Bone marrow (tissue), 2 donors: ENCODE measurements around the gene USP6NL.
"Not testable (repeated sequence)": the region's sequence is repeated elsewhere in the genome, so short reads cannot be mapped to it uniquely, and the experiment has no call there.

Experiments
- DNase-seq, 2 donors: peaks; one replicate each; lab custom pipeline; 2025; lab: John Stamatoyannopoulos, UW

USP6NL gene

GRCh38 chr10:11444531-11445228, 166.8 kb downstream of the USP6NL start:
- no peak for DNase-seq

DNA sequence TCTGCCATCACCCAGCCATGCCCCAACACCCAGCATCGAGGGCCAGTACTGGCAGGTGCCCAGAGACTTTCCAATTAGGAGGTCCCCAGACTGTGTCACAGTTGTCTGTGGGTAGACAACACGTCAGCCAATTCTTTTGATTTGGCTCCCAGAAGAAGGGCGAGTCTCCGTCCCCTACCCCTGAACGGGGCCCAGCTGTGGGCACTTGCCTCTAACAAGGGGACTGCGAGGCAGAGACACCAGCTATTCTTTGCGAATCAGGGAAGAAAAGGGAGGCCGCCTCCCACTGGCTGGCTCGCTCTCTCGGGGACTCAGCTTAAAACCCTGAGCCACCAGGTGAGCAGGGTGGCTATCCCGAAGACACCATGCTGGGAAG, 167.3 kb downstream of the USP6NL start:
- no peak for DNase-seq

- no peak for DNase-seq
These were observed 167.8 kb downstream of the USP6NL start for GRCh38 chr10:11443468-11444154.

DNA sequence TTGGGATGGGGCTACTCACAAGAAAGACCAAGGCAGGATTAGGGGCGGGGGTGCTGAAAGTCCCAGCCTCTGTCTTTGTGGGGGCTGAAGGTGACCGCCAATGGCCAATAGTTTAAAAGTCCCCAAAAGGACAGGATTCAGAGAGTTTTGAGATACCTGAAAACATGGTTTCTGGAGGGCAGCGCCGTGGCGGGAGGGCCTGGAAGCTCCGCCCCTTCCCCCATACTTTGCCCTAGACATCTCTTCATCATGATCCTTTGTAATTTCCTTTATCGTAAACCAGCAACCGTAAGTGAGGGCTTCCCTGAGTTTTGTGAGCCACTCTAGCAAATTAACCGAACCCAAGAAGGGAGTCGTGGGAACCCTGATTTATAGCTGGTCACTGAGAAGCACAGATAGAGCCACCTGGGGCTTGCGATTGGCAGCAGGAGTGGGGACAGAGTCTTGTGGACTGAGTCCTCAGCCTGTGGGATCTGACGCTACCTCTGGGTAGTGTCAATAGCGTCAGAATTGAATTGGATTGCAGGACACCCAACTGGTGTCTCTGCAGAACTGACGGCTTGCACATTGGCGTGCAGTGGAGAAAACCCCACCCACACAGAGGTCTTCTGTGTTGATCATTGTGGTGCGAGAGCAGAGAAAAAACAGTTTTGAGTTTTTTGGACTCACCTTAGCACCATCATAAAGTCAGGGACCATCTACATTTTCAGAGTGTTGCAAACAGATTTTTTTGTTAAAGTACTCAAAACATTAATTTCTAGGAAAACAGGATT, 169.3 kb downstream of the USP6NL start:
- no peak for DNase-seq

DNA sequence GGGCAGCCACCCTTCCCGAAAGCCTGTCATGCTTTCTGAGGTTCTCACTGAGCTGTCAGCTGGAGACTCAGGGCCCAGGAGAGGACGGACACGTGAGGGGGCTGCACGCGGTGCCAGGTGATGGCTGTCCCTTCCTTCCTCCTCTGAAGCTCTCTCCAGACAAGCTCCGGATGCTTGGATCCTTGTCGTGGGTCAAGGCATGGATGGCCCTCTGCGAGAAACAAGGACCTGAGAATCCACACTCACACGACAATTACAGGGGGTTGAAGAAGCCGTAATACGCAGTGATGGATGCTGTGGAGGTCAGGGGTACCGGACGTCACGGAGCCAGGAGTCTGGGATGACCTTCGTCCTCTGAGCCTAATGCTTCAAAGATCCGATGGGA, 170.3 kb downstream of the USP6NL start:
- DNase-seq = no peak

GRCh38 chr10:11440250-11441150, 170.9 kb downstream of the USP6NL start:
- no peak for DNase-seq

DNA sequence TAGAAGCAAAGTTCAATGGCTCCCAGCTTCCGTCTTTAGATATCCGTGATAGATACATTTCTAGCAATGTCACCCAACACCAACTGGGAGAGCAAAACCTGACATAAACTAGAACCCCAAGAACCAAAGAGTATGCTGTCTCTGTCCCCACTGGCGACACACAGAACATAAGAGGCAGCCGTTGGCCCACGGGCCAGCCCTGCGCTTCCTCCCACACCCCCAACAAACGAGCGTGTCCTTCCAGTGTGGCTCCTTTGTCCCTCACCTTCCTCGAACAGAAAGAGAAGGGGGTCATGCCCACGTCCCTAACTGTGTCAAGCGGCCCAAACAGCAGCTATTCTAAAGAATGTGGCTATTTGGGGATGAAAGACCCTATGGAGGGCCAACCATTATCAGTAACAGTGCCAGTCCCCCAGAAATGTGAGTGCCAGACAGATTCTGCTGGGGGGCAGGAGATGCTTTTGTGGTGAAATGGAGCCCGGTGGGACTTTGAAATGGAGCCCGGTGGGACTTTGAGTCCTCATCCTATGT, 171.9 kb downstream of the USP6NL start:
- no peak for DNase-seq

GRCh38 chr10:11437391-11438142, 173.9 kb downstream of the USP6NL start:
- DNase-seq = no peak

- not testable (repeated sequence) for DNase-seq
These were observed 175.0 kb downstream of the USP6NL start for GRCh38 chr10:11436445-11436844.

DNA sequence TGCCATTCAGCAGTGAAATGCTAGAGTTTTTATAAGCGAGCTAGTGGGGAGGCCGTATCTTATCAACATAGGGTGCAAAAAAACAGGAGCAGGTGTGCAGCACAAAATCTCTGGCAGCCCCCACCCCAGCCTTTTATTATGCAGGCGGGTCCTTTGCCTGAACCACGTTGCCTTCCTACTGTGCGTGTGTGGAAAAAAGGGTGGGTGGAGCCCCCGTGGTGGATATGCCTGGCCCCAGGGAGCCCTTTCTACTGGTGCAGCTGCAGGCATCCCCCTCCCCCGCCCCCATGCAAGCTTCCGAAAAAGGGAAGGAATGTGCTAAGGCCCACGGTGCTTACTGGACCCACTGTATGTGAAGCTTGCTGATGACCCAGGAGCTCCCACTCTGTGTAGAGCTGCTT, 175.9 kb downstream of the USP6NL start:
- no peak for DNase-seq

DNA sequence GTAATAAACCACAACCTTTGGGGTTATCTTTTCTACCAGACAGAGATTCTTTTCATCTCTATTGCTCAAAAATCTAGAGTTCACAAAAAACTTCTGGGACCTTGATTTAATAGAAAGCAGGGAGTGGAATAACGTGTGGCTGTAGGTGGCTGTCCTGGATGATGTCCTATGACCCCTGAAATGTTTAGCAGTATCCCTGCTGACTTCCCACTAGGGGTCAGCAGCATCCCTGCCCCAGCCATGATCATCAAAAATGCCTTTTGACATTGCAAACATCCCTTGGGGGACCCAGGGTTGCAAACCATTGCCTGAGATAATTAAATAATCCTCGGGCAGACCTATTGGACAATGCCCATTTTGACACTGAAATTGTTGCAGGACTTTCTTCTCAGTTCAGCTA, 177.1 kb downstream of the USP6NL start:
- no peak for DNase-seq

DNA sequence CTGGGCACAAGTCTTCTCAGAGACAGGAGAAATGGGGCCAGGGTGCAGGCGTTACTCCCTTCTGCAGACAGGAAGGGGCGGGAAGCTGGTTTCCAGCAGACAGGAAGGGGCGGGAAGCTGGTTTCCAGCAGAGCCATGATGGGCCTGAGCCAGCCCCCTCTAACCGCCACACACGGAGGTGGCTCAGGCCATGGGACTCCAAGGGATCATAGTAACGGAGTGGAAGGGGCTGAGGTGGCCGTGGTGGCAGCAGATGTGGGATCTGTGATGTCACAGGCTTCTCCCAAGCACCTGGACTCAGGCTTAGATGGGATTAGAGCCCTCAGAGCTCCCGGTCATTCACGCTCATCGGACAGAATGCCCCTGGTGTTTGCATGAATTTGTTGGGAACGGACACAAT, 177.8 kb downstream of the USP6NL start:
- no peak for DNase-seq

GRCh38 chr10:11431216-11431555, 180.3 kb downstream of the USP6NL start:
- DNase-seq = no peak

DNA sequence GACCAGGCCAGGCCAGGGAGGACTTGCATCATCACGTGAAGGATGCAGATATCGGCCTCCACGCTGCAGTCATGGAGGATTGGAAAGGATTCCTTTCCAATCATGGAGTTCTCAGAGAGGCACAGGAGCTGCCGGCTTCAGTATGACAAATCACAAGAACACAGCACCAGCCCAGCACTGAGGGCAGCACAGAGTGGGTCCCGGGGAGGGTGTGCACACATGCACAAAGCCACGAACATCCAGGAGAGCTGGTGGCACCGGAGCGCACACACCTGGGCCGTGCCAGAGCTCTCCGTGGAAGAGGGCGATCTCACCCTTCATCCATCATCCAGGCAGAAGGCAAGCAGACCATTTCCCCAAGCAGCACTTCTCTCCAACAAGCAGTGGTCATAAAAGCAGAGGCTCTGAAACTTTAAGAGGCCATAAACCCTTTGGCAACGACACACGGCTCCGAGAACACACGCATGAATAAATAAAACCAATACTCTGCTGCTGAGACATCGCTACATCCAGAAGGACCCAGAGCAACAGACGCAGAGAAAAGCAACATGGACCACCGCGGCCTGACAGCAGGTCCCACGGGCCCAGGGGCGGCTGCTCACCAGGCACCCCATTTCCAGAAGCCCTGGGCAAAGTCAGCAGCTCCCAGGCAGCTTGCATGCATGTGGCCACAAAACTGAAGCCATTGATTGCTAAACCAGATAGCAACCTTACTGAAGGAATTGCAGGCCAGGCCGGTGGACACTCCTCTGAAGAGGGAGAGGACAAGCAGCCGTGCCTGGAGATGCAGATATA, 180.8 kb downstream of the USP6NL start:
- no peak for DNase-seq

GRCh38 chr10:11429439-11430052, 181.9 kb downstream of the USP6NL start:
- DNase-seq = no peak

DNA sequence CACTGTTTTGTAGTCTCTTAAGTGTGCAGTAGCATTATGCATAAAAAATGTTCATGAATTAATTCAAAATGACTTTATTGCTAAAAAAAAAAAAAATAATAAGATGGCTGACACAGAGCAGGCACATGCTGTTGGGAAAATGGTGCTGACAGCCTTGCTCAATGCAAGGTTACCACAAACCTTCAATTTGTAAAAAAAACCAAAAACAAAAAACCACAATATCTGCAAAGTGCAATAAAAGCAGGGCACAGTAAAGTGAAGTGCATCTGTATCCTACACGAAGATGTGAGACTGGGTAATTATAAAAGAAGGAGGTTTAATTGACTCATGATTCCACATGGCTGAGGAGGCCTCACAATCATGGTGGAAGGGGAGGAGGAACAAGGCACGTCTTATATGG, 185.8 kb downstream of the USP6NL start:
- DNase-seq = no peak

DNA sequence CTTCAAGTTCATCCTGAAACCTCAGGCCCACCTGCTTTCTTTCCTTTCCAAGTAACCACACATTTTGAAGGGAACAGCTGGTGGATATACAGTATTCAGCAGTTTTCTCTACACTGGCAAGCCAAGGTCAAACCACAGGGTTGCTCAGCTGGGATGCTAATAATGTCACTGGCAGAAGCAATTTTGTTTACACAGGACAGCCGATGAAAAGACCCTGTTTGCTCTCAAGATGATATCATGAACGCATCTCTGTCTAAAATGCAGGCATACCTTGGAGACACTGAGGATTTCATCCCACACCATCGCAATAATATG, 186.2 kb downstream of the USP6NL start:
- DNase-seq = no peak

DNA sequence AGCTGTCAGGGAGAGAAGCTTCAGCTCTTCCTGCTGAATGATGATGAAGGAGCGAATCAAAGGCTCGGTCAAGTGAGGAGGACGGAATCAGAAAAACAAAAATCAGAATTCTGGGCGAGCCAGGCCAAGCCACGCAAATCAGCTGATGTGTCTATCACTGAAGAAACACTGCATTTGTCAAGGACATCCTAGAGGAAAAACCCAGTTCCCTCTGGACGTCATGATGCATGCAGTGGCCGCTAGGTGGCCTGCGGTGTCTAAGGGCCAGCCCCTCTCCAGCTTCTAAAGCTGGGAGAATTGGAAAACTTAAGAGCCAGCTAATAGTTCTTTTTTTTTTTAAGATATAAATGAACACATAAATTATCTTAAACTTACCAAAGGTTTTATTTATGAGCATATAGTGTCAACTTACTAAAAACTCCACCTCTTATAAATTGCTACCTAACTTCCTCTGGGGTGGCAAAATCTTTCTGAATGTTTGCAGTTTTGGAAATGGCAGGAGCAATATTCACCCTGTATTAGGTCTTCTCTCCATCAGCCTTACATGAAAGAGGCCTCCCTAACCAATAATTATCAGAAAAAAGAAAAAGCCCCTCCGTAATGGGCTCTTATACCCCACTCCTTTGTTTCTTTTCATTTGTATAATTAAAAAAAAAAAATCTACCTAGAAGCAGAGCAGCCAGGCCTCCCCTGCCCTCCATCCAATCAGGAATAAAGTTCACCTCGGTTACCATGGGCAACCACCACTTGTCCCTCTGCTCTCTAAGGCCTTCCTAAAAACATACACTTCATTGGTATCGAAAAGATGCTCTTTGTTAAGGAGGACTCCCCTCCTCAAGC, 186.8 kb downstream of the USP6NL start:
- no peak for DNase-seq

DNA sequence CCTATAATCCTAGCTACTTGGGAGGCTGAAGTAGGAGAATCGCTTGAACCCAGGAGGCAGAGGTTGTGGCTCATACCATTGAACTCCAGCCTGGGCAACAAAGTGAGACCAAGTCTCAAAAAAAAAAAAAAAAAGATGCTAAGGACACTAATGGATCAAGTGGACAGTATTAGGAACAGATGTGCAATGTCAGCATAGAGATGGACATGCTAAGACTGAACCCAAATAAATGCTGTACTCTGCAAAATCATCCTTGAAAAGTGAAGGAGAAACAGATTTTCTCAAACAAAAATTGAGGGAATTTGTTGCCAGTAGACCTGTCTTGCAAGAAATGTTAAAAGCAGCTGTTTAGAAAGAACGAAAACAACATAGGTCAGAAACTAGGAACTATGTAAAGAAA, 194.5 kb downstream of the USP6NL start:
- DNase-seq = no peak
